ENCODE measurements around the gene PRSS27.

The PRSS27 gene

DNA sequence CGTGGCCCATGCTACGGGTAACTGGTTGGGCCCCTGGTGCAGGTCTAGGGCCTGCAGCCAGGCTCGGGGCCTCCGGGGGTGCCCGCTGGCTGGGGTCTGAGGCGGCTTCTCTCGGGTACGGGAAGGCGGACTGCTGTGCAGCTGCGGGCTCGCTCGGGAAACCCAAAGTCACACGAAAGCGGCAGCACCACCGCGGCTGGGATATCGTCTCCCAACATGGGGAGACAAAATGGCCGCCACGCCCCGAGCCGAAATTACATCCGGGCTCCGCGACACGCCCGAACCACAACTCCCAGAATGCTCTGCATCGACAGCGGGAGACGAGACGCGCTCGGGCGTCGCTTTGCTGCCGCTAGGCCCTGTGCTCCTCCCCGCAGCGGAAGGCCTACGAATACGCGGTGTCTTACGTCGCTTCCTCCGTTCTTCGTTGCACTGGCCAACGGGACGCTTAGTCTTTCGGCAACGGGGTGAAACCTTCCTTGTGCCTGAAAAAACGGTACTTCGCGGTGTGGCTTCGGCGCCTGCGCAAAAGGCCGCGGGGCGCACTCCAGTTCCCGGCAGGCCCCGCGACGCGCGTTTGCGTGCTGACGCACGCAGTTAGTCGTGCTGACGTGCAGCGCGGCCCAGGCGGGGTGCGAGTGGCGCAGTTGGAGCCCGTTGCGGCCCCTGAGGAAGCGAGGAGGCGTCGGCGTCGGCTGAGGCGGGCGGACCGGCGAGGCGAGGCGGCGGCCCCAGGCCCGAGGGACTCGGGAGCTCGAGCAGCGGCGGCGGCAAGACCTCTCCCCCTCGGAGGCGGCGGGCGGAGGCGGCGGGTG, 32.2 kb upstream of the PRSS27 start, which contains the start of gene SRRM2:
Gene SRRM2 (plus strand): TSS at position 604 of the 815 bp plus-strand sequence. CDS start 3,727 bp downstream, outside the sequence.
- peak; percentile 87 for DNase-seq (ENCODE audit: low read depth)
- TF ChIP-seq, protein P1, sequence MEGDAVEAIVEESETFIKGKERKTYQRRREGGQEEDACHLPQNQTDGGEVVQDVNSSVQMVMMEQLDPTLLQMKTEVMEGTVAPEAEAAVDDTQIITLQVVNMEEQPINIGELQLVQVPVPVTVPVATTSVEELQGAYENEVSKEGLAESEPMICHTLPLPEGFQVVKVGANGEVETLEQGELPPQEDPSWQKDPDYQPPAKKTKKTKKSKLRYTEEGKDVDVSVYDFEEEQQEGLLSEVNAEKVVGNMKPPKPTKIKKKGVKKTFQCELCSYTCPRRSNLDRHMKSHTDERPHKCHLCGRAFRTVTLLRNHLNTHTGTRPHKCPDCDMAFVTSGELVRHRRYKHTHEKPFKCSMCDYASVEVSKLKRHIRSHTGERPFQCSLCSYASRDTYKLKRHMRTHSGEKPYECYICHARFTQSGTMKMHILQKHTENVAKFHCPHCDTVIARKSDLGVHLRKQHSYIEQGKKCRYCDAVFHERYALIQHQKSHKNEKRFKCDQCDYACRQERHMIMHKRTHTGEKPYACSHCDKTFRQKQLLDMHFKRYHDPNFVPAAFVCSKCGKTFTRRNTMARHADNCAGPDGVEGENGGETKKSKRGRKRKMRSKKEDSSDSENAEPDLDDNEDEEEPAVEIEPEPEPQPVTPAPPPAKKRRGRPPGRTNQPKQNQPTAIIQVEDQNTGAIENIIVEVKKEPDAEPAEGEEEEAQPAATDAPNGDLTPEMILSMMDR (IDR thresholded peaks at IDR 0.05; ENCODE audit: control insufficient read depth, extremely low read depth, insufficient read depth) = no peak
- peak within 1 kb of the TSS; percentile 60 for H3K4me3 ChIP-seq (ENCODE audit: low read depth, low read length)

DNA sequence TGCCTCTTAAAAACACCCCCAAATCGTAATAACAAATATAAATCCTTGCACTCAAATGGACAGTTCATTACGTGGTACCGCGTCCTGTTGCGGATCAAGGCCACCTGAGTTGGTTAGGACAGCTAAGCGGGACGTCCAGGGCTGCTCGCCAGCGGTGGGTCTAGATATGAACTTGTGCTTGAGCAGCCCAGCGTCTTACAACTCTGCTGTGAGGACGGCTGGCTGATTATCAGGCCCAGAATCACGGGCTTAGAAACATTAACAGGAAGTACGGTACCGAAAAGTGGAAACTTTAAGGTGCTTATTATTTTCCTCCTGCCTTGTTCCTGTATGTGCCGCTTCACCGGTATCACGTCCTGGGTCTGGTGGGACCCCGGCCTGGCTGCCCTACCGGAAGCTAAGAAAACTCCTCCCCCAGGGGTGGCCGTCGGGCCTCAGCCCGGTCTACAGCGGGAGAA, 31.6 kb upstream of the PRSS27 start:
- peak; percentile 37 for DNase-seq (ENCODE audit: low read depth)
- H3K4me3 ChIP-seq (ENCODE audit: low read depth, low read length) = peak overlapping the region; percentile 60
- TF ChIP-seq, protein P1 (IDR thresholded peaks at IDR 0.05; ENCODE audit: control insufficient read depth, extremely low read depth, insufficient read depth) = no peak

DNA sequence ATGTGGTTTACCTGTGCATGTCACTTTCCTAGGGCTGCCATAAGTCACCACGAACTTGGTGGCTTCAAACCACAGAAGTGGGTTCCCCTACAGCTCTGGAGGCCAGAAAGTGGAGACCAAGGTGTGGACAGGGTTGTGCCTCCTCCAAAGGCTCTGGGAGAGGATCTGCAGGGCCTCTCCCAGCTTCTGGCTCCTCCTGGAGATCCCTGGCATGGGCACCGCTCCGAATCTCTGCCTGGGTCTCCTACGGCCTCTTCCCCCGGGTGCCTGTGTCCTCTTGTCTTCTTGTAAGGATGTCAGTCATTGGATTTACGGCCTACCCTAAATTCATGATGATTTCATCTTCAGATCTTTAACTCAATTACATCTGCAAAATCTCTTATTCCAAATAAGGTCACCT, 29.9 kb upstream of the PRSS27 start:
- TF ChIP-seq, protein P1 (IDR thresholded peaks at IDR 0.05; ENCODE audit: control insufficient read depth, extremely low read depth, insufficient read depth) = no peak
- H3K4me3 ChIP-seq (ENCODE audit: low read depth, low read length) = no peak overlapping the region
- DNase-seq (ENCODE audit: low read depth) = no peak

DNA sequence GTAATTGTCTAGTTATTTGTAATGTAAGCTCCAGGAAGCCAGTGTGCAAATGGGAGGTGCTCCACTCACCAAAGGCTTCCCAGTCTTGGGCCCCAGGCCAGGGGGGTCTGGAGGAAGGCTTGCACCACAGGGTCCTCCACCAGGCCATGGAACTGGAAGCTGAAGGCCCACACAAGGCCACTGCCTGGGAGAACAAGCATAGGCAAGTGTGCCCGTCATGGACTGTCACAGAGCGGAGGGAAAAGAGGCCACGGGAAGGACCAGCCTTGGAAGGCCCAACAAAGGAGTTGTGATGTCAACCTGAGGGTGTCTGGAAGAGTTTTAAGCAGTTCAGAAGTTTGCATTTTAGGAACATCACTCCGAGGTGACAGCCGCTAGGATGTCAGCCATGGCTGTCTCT, 29.5 kb upstream of the PRSS27 start:
- TF ChIP-seq, protein P1 (IDR thresholded peaks at IDR 0.05; ENCODE audit: control insufficient read depth, extremely low read depth, insufficient read depth) = no peak
- no peak overlapping the region for H3K4me3 ChIP-seq (ENCODE audit: low read depth, low read length)
- DNase-seq (ENCODE audit: low read depth) = no peak

DNA sequence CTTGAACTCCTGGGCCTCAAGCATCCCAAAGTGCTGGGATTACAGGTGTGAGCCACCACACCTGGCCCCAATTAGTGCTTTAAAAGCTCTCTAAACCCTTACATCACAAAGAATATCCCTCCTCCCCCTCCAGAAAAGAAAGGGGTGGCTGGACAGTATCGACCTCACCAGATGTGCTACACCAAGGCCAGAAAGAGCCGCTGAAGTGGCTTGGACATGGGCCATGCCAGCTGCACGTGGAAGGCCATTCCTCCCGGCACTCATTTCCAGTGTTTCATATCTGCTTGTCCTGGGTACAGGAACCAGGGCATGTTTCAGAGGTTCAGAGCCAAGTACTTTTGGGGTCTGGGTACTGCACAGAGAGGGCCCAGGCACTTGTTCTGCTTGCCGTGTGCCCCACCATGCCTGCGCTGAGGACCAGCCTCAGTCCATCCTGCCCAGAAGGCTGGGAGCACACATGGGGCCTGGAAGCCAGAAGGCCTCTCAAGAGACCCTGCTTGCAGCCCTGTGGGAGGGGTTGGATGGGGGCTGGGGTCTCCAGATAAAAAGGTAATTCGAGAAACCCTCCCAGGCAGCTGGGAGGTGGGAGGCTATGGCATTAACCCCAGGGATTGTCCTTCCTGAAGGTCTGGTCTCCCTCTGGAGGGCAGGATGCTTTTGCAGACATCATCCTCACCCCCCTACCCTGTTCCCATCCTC, 28.9 kb upstream of the PRSS27 start:
- no peak for DNase-seq (ENCODE audit: low read depth)
- TF ChIP-seq, protein P1 (IDR thresholded peaks at IDR 0.05; ENCODE audit: control insufficient read depth, extremely low read depth, insufficient read depth) = no peak
- H3K4me3 ChIP-seq (ENCODE audit: low read depth, low read length) = no peak overlapping the region

DNA sequence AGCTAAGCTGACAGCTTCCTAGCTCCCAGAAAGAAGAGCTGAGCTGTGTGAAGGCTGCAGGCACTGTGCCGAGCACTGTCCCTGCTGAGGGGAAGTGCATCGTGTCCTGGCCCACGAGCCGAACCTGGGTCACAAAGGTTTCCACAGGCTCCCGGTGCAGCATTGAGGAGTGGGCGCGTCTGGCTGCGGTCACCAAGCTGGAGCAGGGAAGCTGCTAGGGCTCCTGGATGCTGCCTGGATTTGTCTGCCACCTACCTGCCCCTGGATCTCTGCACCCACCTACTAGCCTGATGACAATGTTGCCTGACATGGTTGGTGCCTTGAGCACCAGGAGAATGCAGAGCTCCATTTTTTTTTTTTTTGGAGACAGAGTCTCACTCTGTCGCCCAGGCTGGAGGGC, 25.9 kb upstream of the PRSS27 start:
- DNase-seq (ENCODE audit: low read depth) = no peak
- TF ChIP-seq, protein P1 (IDR thresholded peaks at IDR 0.05; ENCODE audit: control insufficient read depth, extremely low read depth, insufficient read depth) = no peak
- H3K4me3 ChIP-seq (ENCODE audit: low read depth, low read length) = no peak overlapping the region
